ENCODE measurements around the gene RAPGEF1.

DNA sequence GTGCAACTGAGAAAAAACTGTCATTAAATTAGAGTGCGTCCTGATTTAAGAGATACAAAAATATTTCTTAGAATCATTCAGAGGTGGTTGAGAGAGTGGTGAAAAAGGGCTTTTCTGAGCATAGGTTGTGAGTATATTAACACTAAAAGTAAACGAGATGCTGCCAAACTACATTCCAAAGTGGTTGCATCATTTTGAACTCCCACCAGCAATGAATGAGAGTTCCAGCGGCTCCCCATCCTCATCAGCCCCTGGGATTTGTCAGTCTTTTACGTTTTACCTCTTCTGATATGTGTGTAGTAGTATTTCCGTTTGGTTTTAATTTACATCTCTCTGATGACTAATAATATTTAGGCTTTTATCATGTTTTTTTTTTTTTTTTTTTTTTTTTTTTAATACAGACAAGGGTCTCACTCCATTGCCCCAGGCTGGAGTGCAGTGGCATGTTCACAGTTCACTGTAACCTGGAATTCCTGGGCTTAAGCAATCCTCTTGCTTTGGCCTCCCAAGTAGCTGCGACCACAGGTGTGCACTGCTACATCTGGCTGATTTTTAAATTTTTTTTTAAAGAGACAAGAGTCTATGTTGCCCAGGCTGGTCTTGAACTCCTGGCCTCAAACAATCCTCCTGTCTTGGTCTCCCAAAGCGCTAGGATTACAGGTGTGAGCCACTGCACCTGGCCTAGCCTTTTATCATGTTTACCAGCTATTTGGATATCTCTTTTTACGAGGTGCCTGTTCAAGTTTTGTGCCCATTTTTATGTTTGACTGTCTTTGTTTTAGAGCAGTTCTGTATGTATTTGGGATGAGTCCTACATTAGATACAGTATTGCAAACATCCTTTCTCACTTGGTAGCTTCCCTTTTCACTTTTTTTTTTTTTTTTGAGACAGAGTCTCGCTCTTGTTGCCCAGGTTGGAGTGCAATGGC, 177.6 kb downstream of the RAPGEF1 start:
- TF ChIP-seq, protein P1, sequence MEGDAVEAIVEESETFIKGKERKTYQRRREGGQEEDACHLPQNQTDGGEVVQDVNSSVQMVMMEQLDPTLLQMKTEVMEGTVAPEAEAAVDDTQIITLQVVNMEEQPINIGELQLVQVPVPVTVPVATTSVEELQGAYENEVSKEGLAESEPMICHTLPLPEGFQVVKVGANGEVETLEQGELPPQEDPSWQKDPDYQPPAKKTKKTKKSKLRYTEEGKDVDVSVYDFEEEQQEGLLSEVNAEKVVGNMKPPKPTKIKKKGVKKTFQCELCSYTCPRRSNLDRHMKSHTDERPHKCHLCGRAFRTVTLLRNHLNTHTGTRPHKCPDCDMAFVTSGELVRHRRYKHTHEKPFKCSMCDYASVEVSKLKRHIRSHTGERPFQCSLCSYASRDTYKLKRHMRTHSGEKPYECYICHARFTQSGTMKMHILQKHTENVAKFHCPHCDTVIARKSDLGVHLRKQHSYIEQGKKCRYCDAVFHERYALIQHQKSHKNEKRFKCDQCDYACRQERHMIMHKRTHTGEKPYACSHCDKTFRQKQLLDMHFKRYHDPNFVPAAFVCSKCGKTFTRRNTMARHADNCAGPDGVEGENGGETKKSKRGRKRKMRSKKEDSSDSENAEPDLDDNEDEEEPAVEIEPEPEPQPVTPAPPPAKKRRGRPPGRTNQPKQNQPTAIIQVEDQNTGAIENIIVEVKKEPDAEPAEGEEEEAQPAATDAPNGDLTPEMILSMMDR (IDR thresholded peaks at IDR 0.05) = no peak
- no peak for TF ChIP-seq POLR2A (IDR thresholded peaks at IDR 0.05)

Data from uterus (tissue), 2 donors.